Endodermal cell (in vitro differentiated cells): ENCODE measurements around the gene NECTIN2. TPM values are rescaled to one million over a fixed set of nuclear protein-coding genes. Genes with fewer than 3 reads are reported as not detected.
"Not testable (repeated sequence)": the region's sequence is repeated elsewhere in the genome, so short reads cannot be mapped to it uniquely, and the experiment has no call there.

ENCODE experiments used
- DNase-seq: peaks from one replicate; pipeline ENCODE4 v3.0.0-alpha.2; 2017
- H3K27ac ChIP-seq: 2 replicates; pipeline ENCODE4 v1.5.1; 2013; ENCODE audit warnings: mild to moderate bottlenecking, low read depth, low read length, moderate library complexity
- H3K27me3 ChIP-seq: 2 replicates; pipeline ENCODE4 v1.6.1; 2013; ENCODE audit warnings: mild to moderate bottlenecking, low read length, moderate library complexity; ENCODE audit not compliant: insufficient read depth, control insufficient read depth, poor library complexity, severe bottlenecking
- H3K36me3 ChIP-seq: 2 replicates; pipeline ENCODE4 v1.7.0; 2013; ENCODE audit warnings: mild to moderate bottlenecking, low read length, moderate library complexity; ENCODE audit not compliant: control insufficient read depth, insufficient read depth
- H3K4me1 ChIP-seq: one replicate; pipeline ENCODE4 v1.7.0; 2013; ENCODE audit warnings: low read length; ENCODE audit not compliant: control insufficient read depth, insufficient read depth
- H3K4me3 ChIP-seq: 2 replicates; pipeline ENCODE4 v1.5.1; 2013; ENCODE audit warnings: mild to moderate bottlenecking, low read length, moderate library complexity
- H3K9ac ChIP-seq: 2 replicates; pipeline ENCODE4 v1.6.1; 2013; ENCODE audit warnings: mild to moderate bottlenecking, low read length, moderate library complexity; ENCODE audit not compliant: poor library complexity, severe bottlenecking; ENCODE audit errors: extremely low read depth
- H3K9me3 ChIP-seq: 2 replicates; pipeline ENCODE4 v1.6.1; 2013; ENCODE audit warnings: mild to moderate bottlenecking, low read length, moderate library complexity; ENCODE audit not compliant: control insufficient read depth
- H3K27ac Mint-ChIP-seq: 2 replicates; pipeline ENCODE4 v1.8.0; 2020; ENCODE audit warnings: mixed read lengths
- H3K27me3 Mint-ChIP-seq: 2 replicates; pipeline ENCODE4 v1.8.0; 2021; ENCODE audit warnings: mild to moderate bottlenecking, mixed read lengths; ENCODE audit not compliant: insufficient read depth
- H3K36me3 Mint-ChIP-seq: 2 replicates; pipeline ENCODE4 v1.8.0; 2020; ENCODE audit warnings: low read depth, mixed read lengths
- H3K4me1 Mint-ChIP-seq: 2 replicates; pipeline ENCODE4 v1.8.0; 2020; ENCODE audit warnings: mixed read lengths
- H3K4me3 Mint-ChIP-seq: 2 replicates; pipeline ENCODE4 v1.8.0; 2020; ENCODE audit warnings: mild to moderate bottlenecking, moderate library complexity, mixed read lengths
- H3K9me3 Mint-ChIP-seq: 2 replicates; pipeline ENCODE4 v1.8.0; 2020; ENCODE audit warnings: mild to moderate bottlenecking, mixed read lengths
- WGBS, 2 experiments: methylation state at CpG; one replicate each; pipeline versions ENCODE4 v1.1.5 to v1.1.7; 2013; ENCODE audit warnings: missing lambda C conversion rate in 2 of 2, mixed read lengths in 1 of 2; ENCODE audit not compliant: insufficient coverage in 1 of 2, insufficient read length in 1 of 2; 5-methylcytosine and 5-hydroxymethylcytosine counted together
- total RNA-seq, 2 donors: library from RNA; stranded (reverse); fragmentation: NEBNext Ultra II Directional in 1 of 2; extraction: Animal tissue kit (Norgen Biotek cat#: 25700) in 1 of 2; gene quantifications; 2 replicates in 1 of 2; 3 replicates in 1 of 2; pipeline ENCODE4 v1.2.1, GENCODE V29; 2021
- TF ChIP-seq, protein P1 (sequence below): fragments of 200-600 bp; sonication (generic); conservative IDR thresholded peaks from 2 replicates; pipeline ENCODE4 v1.5.0; 2021; ENCODE audit warnings: antibody characterized with exemption, mild to moderate bottlenecking

The NECTIN2 gene
- total RNA-seq, 2 donors from 2014 or later: 248 to 260 TPM

DNA sequence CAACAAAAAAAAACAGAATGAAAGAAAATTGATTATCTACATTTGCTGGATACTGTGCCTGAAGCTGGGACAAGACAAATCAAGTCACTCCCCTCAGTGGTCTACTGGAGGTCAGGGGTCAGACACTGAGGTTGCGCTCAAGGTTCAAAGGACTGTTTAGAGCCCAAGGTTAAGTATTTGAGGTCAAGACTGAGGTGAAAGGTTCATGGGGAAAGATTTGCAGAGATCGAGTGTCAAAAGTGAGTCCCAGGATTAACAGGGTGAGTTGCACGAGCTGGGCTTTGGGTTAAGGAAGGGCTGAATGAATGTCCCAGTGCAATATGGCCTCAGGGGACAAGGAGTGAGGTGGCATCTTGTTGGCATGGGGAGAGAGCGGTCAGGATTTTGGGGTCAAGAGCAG is 41.6 kb downstream of the NECTIN2 start:
- peaks cover 10% of the 10 kb centered on the region for H3K4me1 Mint-ChIP-seq
- H3K27me3 ChIP-seq: no peaks in the 10 kb centered on the region
- no peak overlapping the region for H3K27ac ChIP-seq
- H3K36me3 Mint-ChIP-seq: peaks cover 62% of the 10 kb centered on the region
- no peak overlapping the region for H3K4me3 Mint-ChIP-seq
- no peaks in the 10 kb centered on the region for H3K27me3 Mint-ChIP-seq
- no peaks in the 10 kb centered on the region for H3K4me1 ChIP-seq
- no peak for DNase-seq
- peaks cover 51% of the 10 kb centered on the region for H3K36me3 ChIP-seq
- TF ChIP-seq, protein P1, sequence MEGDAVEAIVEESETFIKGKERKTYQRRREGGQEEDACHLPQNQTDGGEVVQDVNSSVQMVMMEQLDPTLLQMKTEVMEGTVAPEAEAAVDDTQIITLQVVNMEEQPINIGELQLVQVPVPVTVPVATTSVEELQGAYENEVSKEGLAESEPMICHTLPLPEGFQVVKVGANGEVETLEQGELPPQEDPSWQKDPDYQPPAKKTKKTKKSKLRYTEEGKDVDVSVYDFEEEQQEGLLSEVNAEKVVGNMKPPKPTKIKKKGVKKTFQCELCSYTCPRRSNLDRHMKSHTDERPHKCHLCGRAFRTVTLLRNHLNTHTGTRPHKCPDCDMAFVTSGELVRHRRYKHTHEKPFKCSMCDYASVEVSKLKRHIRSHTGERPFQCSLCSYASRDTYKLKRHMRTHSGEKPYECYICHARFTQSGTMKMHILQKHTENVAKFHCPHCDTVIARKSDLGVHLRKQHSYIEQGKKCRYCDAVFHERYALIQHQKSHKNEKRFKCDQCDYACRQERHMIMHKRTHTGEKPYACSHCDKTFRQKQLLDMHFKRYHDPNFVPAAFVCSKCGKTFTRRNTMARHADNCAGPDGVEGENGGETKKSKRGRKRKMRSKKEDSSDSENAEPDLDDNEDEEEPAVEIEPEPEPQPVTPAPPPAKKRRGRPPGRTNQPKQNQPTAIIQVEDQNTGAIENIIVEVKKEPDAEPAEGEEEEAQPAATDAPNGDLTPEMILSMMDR: no peak
- H3K9me3 ChIP-seq: no peaks in the 10 kb centered on the region
- H3K4me3 ChIP-seq: no peak overlapping the region
- no peak overlapping the region for H3K9ac ChIP-seq
- no peaks in the 10 kb centered on the region for H3K9me3 Mint-ChIP-seq
- WGBS, 2 experiments: 92 to 93% methylated on average over 4 of the region's 4 CpGs
- H3K27ac Mint-ChIP-seq: no peak overlapping the region

DNA sequence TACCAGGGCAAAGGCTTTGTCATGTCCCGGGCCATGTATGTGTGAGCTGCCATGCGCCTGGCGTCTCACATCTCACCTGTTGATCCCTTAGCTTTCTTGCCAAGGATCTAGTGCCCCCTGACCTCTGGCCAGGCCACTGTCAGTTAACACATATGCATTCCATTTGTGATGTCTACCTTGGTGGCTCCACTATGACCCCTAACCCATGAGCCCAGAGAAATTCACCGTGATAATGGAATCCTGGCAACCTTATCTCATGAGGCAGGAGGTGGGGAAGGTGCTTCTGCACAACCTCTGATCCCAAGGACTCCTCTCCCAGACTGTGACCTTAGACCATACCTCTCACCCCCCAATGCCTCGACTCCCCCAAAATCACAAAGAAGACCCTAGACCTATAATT is 42.2 kb downstream of the NECTIN2 start:
- peaks cover 58% of the 10 kb centered on the region for H3K36me3 ChIP-seq
- not testable (repeated sequence) for H3K9me3 ChIP-seq, H3K4me1 ChIP-seq, H3K4me3 Mint-ChIP-seq, H3K9ac ChIP-seq, H3K9me3 Mint-ChIP-seq, H3K4me3 ChIP-seq, H3K27me3 ChIP-seq, H3K27ac Mint-ChIP-seq, H3K27me3 Mint-ChIP-seq, H3K27ac ChIP-seq, DNase-seq
- H3K4me1 Mint-ChIP-seq: peaks cover 11% of the 10 kb centered on the region
- WGBS, 2 experiments: 94 to 96% methylated on average over 4 of the region's 5 CpGs
- H3K36me3 Mint-ChIP-seq: peaks cover 64% of the 10 kb centered on the region

DNA sequence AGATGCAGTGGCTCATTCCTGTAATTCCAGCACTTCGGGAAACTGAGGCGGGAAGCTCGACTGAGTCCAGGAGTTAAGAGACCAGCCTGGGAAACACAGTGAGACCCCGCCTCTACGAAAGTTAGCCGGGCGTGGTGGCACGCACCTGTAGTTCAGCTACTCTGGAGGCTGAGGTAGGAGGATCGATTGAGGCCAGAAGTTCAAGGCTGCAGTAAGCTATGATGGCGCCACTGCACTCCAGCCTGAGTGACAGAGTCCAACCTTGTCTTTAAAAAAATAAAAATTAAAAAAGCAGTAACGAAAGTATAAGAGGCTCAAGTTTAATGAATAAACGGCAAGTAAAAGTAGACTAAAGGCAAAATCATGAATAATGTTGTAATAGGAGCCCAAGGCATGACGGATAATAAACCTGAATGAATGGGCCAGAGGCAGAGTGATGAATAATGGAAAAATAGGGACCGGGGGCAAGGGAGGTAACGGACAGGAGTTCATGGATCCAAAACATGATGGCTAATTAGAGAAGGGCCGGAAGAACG is 43.8 kb downstream of the NECTIN2 start:
- Histone ChIP-seq H3K27me3 (no peaks in the 10 kb centered on the region), H3K4me1 (no peaks in the 10 kb centered on the region), H3K4me3 (peak overlapping the region; percentile 85), H3K9ac (peak overlapping the region; percentile 55), H3K36me3 (peaks cover 63% of the 10 kb centered on the region), H3K9me3 (no peaks in the 10 kb centered on the region), H3K27ac (peak overlapping the region; percentile 90)
- peak overlapping the region; percentile 96 for H3K27ac Mint-ChIP-seq
- H3K27me3 Mint-ChIP-seq: no peaks in the 10 kb centered on the region
- TF ChIP-seq, protein P1: no peak
- no peaks in the 10 kb centered on the region for H3K9me3 Mint-ChIP-seq
- no peak for DNase-seq
- WGBS, 2 experiments: 70 to 74% methylated on average over 17 of the region's 17 CpGs
- H3K4me3 Mint-ChIP-seq: peak overlapping the region; percentile 79
- H3K36me3 Mint-ChIP-seq: peaks cover 65% of the 10 kb centered on the region
- H3K4me1 Mint-ChIP-seq: peaks cover 11% of the 10 kb centered on the region
